Right lobe of liver (tissue), 6 donors: ENCODE measurements around the gene KANSL1L. TPM values are rescaled to one million over a fixed set of nuclear protein-coding genes. Genes with fewer than 3 reads are reported as not detected.

Experiments
- ATAC-seq, 4 donors: fragments of 200-7000 bp; cut with Tn5 transposase; one replicate each; pipeline ENCODE4 v1.9.1; 2020; ENCODE audit warnings: mild to moderate bottlenecking in 4 of 4, moderate library complexity in 4 of 4
- DNase-seq, 3 donors: peaks; one replicate each; pipeline ENCODE4 v3.0.0-alpha.2; 2020
- H3K27ac ChIP-seq, 3 donors: fragments of 200-600 bp; one replicate each; pipeline ENCODE4 v1.8.0; 2022
- H3K27me3 ChIP-seq, 2 donors: fragments of 200-600 bp; one replicate each; pipeline ENCODE4 v1.8.0; 2022
- H3K36me3 ChIP-seq, 4 donors: fragments of 200-600 bp; sonication (generic) in 1 of 4; one replicate each; pipeline versions ENCODE4 v1.5.1 to v1.8.0; 2017 to 2022; ENCODE audit warnings: control low read depth in 1 of 4
- H3K4me1 ChIP-seq, 4 donors: fragments of 200-600 bp; sonication (generic) in 1 of 4; one replicate each; pipeline versions ENCODE4 v1.5.1 to v1.8.0; 2017 to 2022; ENCODE audit warnings: control low read depth in 1 of 4
- H3K4me3 ChIP-seq, 3 donors: fragments of 200-600 bp; one replicate each; pipeline ENCODE4 v1.8.0; 2022
- H3K9me3 ChIP-seq, 4 donors: fragments of 200-600 bp; sonication (generic) in 1 of 4; one replicate each; pipeline versions ENCODE4 v1.5.1 to v1.8.0; 2017 to 2022; ENCODE audit warnings: control low read depth in 1 of 4
- POLR2A ChIP-seq: fragments of 450-650 bp; IDR thresholded peaks from one replicate; pipeline ENCODE4 v1.6.1; 2017; ENCODE audit warnings: antibody characterized with exemption, mild to moderate bottlenecking
- WGBS: methylation state at CpG from one replicate; pipeline ENCODE4 v1.1.6; 2018; ENCODE audit warnings: low coverage, low lambda C conversion rate; ENCODE audit not compliant: insufficient coverage; ENCODE audit errors: missing lambda C conversion rate; 5-methylcytosine and 5-hydroxymethylcytosine counted together
- intact Hi-C, 2 donors: fragments of 100-400 bp; cut with DNase I; formaldehyde crosslinking; loops; one replicate each; pipeline versions ENCODE4 v1.11.2 to v1.14.1; 2022
- total RNA-seq, 6 experiments: library from RNA; depleted of rRNA in 2 of 6; stranded (reverse); fragments of >200 nt in 2 of 6; fragmentation: NEBNext Ultra II Directional in 3 of 6; extraction: Animal tissue kit (Norgen Biotek cat#: 25700) in 3 of 6; gene quantifications; one replicate each; pipeline versions ENCODE4 v1.1.0 to v1.2.4, GENCODE V29; 2016 to 2023
- TF ChIP-seq, protein P1 (sequence below), 4 donors: fragments of 200-600 bp in 3 of 4; fragments of 450-650 bp in 1 of 4; IDR thresholded peaks; one replicate each; pipeline versions ENCODE4 v1.5.1 to v1.8.0; 2016 to 2022; ENCODE audit warnings: antibody characterized with exemption in 4 of 4, mild to moderate bottlenecking in 2 of 4
- donor health status: DM: no; HTN: yes; CAD: no.
- donor health status: DM: no; HTN: no; CAD: no.
- donor health status: DM: no; HTN: no; CAD: no.
- donor health status: DM: no; HTN: yes; CAD: no.
- donor health status: DM: no; HTN: yes; CAD: no.

KANSL1L gene
- total RNA-seq, 6 experiments from 2014 or later = 7.1 to 19.1 (median 11.1) TPM

DNA sequence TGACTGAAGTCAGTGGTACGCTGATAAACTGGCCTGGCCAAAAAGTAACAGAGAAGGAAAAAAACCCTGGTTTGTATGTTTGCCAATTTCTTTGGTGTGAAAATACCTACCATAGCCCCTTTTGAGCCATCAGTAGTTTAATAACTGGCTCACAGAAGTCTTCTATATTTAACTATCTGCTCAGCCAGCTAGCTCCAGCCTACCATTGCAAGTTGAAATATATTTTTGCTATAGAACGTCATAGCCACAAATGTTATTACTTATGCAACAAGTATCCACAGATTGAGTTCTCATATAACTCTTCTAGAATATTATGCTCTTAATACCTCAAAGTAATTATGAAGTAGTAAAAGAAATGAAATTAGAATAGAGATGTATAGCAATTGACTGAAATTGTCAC, 143.6 kb downstream of the KANSL1L start:
- no peaks in the 10 kb centered on the region for H3K9me3 ChIP-seq
- no peaks in the 10 kb centered on the region for H3K4me1 ChIP-seq
- intact Hi-C loops = no loop called here
- TF ChIP-seq POLR2A = no peak
- TF ChIP-seq, protein P1, sequence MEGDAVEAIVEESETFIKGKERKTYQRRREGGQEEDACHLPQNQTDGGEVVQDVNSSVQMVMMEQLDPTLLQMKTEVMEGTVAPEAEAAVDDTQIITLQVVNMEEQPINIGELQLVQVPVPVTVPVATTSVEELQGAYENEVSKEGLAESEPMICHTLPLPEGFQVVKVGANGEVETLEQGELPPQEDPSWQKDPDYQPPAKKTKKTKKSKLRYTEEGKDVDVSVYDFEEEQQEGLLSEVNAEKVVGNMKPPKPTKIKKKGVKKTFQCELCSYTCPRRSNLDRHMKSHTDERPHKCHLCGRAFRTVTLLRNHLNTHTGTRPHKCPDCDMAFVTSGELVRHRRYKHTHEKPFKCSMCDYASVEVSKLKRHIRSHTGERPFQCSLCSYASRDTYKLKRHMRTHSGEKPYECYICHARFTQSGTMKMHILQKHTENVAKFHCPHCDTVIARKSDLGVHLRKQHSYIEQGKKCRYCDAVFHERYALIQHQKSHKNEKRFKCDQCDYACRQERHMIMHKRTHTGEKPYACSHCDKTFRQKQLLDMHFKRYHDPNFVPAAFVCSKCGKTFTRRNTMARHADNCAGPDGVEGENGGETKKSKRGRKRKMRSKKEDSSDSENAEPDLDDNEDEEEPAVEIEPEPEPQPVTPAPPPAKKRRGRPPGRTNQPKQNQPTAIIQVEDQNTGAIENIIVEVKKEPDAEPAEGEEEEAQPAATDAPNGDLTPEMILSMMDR (IDR thresholded peaks at IDR 0.05) = no peak
- DNase-seq (no peak), ATAC-seq (no peak)
- H3K36me3 ChIP-seq = peaks cover 0 to 24% (median 8%) of the 10 kb centered on the region in 4 donors
- no peaks in the 10 kb centered on the region for H3K27me3 ChIP-seq
- WGBS = 79% methylated on average over 2 of the region's 2 CpGs
- H3K4me3 ChIP-seq = no peak overlapping the region
- no peak overlapping the region for H3K27ac ChIP-seq

DNA sequence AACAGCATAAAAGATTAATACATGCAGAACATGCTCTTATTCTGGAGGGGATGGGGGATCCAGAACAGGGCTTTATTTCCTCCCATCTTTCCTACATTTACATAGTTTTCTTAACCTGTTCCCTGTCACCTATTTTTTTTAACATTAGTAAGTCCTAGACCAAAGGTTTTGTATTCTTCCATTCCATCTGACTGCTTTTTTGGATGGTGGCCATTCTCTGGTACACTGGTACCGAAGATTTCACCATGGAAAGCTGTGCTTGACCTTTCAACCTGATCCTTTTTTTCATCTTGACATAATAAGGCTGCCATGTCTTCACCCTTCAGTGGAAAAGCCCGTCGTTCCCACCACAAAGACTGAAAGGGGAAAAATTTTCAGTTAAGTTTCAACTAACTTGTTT, 148.4 kb downstream of the KANSL1L start:
- no peak for TF ChIP-seq POLR2A
- TF ChIP-seq, protein P1 (IDR thresholded peaks at IDR 0.05) = no peak
- Histone ChIP-seq H3K9me3 (no peaks in the 10 kb centered on the region), H3K27me3 (no peaks in the 10 kb centered on the region), H3K4me3 (no peak overlapping the region), H3K36me3 (peaks cover 0 to 58% (median 22%) of the 10 kb centered on the region in 4 donors), H3K27ac (no peak overlapping the region), H3K4me1 (no peaks in the 10 kb centered on the region)
- ATAC-seq = peak in 1 of 4 donors; percentile 58
- intact Hi-C loops = no loop called here
- whole genome bisulfite sequencing = 80% methylated on average over 3 of the region's 3 CpGs
- no peak for DNase-seq

DNA sequence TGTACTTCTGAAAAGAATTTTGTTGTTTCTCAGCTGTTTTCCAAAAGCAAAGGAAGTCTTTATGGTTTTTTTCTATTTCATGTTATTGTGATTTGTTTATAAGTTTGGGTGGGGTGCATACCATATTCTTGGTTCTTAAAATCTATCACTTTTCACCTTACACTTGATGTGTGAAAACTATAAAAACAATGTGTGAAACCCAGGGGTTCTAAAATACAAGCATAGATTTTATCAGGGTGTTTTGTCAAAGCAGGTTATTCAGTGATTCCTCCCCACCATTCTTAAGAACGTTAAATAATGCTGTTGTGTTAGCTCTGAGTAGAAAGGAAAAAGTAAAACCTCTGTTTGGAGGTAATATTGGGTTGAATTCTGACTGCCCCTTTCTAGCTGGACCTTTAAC, 151.1 kb downstream of the KANSL1L start:
- intact Hi-C loops = no loop called here
- TF ChIP-seq POLR2A = no peak
- TF ChIP-seq, protein P1 (IDR thresholded peaks at IDR 0.05) = no peak
- H3K9me3 ChIP-seq = no peaks in the 10 kb centered on the region
- peaks cover 0 to 72% (median 24%) of the 10 kb centered on the region in 4 donors for H3K36me3 ChIP-seq
- no peak overlapping the region for H3K27ac ChIP-seq
- 73% methylated on average over 1 of the region's 1 CpG for WGBS
- no peak overlapping the region for H3K4me3 ChIP-seq
- no peaks in the 10 kb centered on the region for H3K27me3 ChIP-seq
- no peak for DNase-seq
- ATAC-seq = no peak
- no peaks in the 10 kb centered on the region for H3K4me1 ChIP-seq

DNA sequence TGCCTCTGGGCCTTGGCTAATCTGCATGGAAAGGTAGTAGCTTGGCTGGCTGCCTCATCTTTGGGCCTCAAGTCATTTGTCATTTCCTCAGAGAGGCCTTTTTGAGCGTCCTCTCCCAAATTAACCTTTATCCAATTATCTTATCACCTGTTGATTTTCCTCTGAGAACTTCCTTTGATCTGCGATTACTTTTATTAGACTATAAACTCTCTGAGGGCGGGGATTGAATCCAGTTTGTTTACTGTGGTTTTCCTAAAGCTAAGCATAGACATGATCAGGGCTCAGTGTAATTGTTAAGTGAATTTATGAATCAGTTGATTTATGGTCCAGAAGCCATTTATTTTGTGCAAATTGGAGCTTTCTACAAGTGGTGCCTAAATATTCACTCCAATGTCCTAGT, 161.3 kb downstream of the KANSL1L start:
- TF ChIP-seq POLR2A = no peak
- TF ChIP-seq, protein P1 (IDR thresholded peaks at IDR 0.05) = no peak
- no peak overlapping the region for H3K4me3 ChIP-seq
- 63% methylated on average over 3 of the region's 3 CpGs for WGBS
- H3K27ac ChIP-seq = no peak overlapping the region
- no peaks in the 10 kb centered on the region for H3K9me3 ChIP-seq
- H3K4me1 ChIP-seq = peaks cover 0 to 4% (median 0%) of the 10 kb centered on the region in 4 donors
- no peak for DNase-seq
- no peaks in the 10 kb centered on the region for H3K27me3 ChIP-seq
- no peak for ATAC-seq
- intact Hi-C loops = no loop called here
- peaks cover 0 to 6% (median 0%) of the 10 kb centered on the region in 4 donors for H3K36me3 ChIP-seq

DNA sequence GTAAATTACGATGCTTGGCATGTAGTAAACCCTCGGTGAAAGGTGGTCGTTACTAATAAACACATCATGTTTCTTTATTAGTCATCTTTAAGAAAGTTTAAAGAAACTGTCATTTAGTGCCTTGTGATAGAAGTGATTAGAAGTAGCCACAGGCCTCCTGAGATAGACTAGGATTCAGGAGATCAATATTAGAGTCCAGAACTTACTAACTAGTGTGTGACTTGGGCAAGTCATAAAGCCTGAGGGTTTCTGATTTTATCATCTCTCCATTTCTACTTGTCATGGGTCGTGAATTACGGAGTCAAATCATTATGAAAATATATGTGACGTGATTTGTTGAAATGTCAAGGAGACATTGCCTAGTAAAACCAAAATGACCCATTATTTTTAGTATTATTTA, 162.1 kb downstream of the KANSL1L start:
- Histone ChIP-seq H3K27ac (no peak overlapping the region), H3K27me3 (no peaks in the 10 kb centered on the region), H3K36me3 (no peaks in the 10 kb centered on the region), H3K4me1 (peaks cover 0 to 6% (median 0%) of the 10 kb centered on the region in 4 donors), H3K4me3 (no peak overlapping the region), H3K9me3 (no peaks in the 10 kb centered on the region)
- ATAC-seq (no peak), DNase-seq (no peak)
- intact Hi-C loops = no loop called here
- no peak for TF ChIP-seq POLR2A
- TF ChIP-seq, protein P1 (IDR thresholded peaks at IDR 0.05) = no peak
- 66% methylated on average over 6 of the region's 6 CpGs for WGBS
